GM23248 (cell line): ENCODE measurements around the gene MYO5A.

Source experiments
- EZH2 ChIP-seq: fragments of 200-600 bp; sonication (generic); IDR thresholded peaks from 2 replicates; pipeline ENCODE4 v1.6.1; 2018; ENCODE audit warnings: antibody characterized with exemption, mild to moderate bottlenecking; ENCODE audit not compliant: insufficient read depth, poor library complexity, severe bottlenecking
- EZH2phosphoT487 ChIP-seq: fragments of 200-600 bp; sonication (generic); IDR thresholded peaks from 2 replicates; pipeline ENCODE4 v1.6.1; 2018; ENCODE audit warnings: antibody characterized with exemption, moderate library complexity, mild to moderate bottlenecking, low read depth; ENCODE audit not compliant: insufficient read depth

GRCh38 chr15:52523192-52523591, 5.5 kb downstream of the MYO5A start:
- TF ChIP-seq EZH2 = no peak
- TF ChIP-seq EZH2phosphoT487 = no peak
